EH (cell line): Measurements from ENCODE around the gene RMND1.

Source experiments
- DNase-seq: peaks from one replicate; pipeline ENCODE4 v3.0.0-alpha.2; 2015; ENCODE audit warnings: low read depth

Gene RMND1

GRCh38 chr6:151414641-151415260 is 37.2 kb downstream of the RMND1 start:
- no peak for DNase-seq

DNA sequence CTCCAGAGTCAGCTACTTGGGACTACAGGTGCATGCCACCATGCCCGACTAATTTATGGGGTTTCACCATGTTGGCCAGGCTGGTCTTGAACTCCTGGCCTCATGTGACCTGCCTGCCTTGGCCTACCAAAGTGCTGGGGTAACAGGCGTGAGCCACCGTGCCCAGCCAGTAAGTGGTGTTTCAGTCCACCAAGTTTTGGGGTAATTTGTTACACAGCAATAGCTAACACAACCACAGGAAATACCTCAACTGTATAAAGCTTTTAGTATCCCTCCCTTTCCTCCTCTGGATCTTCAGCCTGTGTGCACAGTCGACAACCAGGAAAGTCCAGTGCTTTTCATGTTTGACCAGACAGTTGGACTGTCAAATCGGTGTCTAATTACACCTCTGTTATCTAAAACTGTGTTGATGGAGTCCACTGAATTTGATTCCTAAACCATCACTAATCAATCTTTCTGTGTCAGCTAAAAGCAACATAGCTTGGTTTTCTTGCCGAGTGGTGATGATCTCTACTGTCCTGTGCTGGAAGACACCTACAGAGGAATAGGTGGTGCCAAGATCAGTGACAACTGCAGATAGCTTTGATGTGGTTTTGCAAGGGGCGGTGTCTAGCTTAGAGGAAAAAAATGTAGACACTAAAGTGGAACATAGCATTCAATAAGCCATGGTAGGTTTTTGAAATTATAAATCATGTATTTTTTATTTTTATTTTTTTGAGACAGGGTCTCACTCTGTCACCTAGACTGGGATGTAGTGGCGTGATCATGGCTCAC is 38.4 kb downstream of the RMND1 start:
- no peak for DNase-seq

GRCh38 chr6:151412909-151413308 is 39.0 kb downstream of the RMND1 start:
- no peak for DNase-seq

GRCh38 chr6:151409679-151410078 is 42.2 kb downstream of the RMND1 start:
- DNase-seq: no peak

GRCh38 chr6:151409260-151409659 is 42.7 kb downstream of the RMND1 start:
- no peak for DNase-seq

GRCh38 chr6:151408858-151409257 is 43.1 kb downstream of the RMND1 start:
- DNase-seq: no peak

- no peak for DNase-seq
Observed at GRCh38 chr6:151403919-151404308, 48.0 kb downstream of the RMND1 start.

GRCh38 chr6:151402228-151402627 is 49.7 kb downstream of the RMND1 start:
- DNase-seq: no peak

DNA sequence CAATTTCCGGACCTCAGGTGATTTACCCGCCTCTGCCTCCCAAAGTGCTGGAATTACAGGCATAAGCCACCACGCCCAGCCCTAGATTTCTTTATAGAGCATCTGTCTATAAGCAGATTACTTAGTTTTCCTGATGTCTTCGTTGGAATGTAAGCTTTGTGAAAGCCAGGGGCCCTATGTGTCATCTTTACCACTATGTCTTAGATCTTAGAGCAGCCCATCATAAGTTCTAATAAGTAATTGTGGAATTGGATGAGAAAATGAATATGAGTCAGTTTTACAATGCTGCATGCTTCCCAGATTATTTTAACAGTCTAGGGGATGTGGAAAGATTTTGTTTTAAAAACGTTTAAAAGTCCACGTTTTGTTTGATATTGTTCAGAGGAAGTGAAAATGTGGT is 51.5 kb downstream of the RMND1 start:
- DNase-seq: peak; percentile 82

- DNase-seq: no peak
Observed at GRCh38 chr6:151399679-151400078, 52.2 kb downstream of the RMND1 start.

GRCh38 chr6:151393410-151393809 is 58.5 kb downstream of the RMND1 start:
- no peak for DNase-seq

GRCh38 chr6:151392427-151392826 is 59.5 kb downstream of the RMND1 start:
- DNase-seq: no peak

GRCh38 chr6:151391471-151392413 is 60.2 kb downstream of the RMND1 start, which contains the start of gene ZBTB2:
ZBTB2 (minus strand) TSS chr6:151391559; CDS start chr6:151373637, 17,922 bp downstream.
- peak; percentile 76 for DNase-seq

- peak; percentile 71 for DNase-seq
Observed at GRCh38 chr6:151390851-151391470, 61.0 kb downstream of the RMND1 start.

DNA sequence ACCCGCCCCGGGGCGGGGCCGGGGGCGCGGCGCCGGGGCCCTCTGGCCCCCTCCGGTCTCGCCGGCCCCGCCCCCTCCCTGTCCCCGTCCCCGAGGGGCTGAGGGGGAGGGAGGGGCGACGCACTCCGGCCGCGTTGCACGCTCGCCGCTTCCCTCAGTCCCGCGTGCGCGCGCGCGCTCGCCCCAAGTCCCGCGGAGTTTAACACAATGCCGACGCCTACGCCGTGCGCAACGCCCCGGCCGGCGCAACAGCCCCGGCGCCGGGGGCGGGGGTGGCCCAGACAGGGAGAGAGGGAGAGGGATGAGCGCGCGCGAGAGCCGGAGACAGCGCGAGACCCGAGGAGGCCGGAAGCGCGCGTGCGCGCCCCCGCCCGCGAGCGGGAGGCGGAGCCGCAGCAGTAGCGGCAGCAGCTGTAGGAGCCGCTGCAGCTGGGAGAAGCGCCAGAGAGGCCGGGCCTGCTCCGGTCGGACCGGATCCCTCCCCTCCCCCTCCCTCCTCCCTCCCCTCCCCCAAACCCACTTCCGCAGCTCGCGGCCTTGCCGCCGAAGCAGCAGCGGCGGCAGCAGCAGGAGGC is 61.6 kb downstream of the RMND1 start:
- DNase-seq: peak; percentile 99

GRCh38 chr6:151389618-151390275 is 62.2 kb downstream of the RMND1 start:
- peak; percentile 89 for DNase-seq

- no peak for DNase-seq
Observed at GRCh38 chr6:151388997-151389617, 62.8 kb downstream of the RMND1 start.

GRCh38 chr6:151388236-151388635 is 63.7 kb downstream of the RMND1 start:
- no peak for DNase-seq

DNA sequence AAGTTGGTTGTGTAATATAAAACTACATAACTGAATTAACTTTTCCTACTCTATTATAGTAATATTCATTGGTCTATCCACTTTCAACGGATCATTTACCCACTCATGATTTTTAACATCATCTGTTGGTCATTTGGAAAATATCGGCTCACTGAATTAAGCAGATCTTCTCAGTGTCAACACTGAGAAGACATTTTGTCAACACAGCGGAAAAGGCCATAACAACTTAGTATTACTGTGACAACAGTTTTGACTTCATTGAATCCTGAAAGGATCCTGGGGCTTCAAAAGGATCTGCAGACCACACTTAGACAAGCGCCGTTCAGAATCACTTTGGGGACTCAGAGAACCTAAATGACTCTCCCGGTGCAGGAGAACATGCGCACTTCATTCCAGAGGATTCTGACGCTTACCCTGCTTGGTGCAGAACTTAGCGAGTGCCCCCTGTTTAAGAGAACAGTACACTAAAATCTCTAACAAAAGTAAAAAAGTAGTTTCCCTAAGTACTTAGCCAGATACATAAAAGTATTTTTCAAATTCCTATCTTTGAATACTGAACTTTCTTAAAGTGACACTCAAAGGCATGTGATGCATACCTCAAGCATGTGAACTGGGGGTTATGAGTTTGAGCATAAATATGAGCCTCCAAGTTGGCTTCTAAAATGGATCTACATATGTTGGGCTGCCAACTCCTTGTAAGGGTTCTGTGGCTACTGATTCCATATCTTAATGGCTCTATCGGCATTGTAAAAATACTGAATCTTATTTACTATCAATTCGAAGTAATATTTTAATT is 64.6 kb downstream of the RMND1 start:
- peak; percentile 87 for DNase-seq

DNA sequence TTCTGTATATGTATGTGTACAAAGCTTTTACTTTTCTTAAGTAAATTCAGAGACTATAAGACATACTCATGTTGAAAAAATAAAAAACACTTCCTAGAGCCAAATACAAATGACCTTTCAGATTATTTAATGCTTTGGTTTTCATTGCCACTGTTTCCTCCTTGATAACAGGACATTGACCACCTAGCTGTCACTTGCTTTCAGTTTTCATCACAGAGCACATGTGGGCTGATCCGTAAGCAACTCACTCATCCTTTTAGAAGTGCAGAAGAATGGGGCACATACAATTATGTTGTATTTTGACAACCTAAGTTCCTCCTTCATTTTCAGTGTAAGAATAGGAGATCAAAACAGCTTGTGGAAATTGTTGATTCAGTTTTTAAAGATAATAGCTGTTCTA is 66.7 kb downstream of the RMND1 start:
- no peak for DNase-seq
